Fibroblast of skin of right quadriceps (primary cell): ENCODE data around the gene CBX2.
"Not testable (repeated sequence)": the region's sequence is repeated elsewhere in the genome, so short reads cannot be mapped to it uniquely, and the experiment has no call there.

Experiments used
- DNase-seq: peaks from one replicate; pipeline ENCODE4 v3.0.0-alpha.2; 2013

Gene CBX2

DNA sequence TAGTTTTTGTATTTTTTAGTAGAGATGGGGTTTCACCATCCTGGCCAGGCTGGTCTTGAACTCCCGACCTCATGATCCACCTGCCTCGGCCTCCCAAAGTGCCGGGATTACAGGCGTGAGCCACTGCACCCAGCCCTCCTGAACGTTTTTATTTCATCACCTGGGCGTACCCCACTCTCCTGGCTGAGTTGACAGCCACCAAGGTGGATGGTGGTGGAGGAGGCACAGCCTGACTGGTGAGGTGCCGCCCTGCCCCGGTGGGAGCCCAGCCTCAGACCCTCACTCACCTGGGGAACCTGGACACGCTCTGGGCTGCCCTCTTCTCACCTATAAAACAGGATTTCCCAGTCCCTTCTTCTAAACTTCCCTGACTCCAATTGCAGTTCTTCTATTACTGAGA is 5.2 kb upstream of the CBX2 start:
- DNase-seq = not testable (repeated sequence)

DNA sequence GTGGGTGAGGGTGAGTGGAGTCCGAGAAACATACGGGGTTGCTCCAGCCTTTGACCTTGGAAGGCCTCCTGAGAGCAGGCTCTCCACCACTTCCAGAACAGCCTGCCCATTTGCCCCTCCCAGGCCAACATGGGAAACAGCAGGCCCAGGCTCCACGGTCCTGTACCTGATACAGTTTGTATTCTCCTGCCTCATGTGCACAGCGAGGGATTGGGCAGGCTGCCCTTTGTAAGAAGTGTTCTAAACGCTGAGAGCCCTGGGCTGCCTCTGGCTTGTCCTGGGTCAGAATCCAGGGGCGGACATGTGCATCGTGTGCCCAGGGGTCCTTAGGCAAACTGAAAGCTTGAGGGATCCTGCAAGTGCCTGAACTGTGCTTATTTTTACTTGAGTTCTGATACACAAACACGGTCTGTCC is 3.4 kb upstream of the CBX2 start:
- no peak for DNase-seq

GRCh38 chr17:79775632-79776031 is 2.3 kb upstream of the CBX2 start:
- DNase-seq = no peak

DNA sequence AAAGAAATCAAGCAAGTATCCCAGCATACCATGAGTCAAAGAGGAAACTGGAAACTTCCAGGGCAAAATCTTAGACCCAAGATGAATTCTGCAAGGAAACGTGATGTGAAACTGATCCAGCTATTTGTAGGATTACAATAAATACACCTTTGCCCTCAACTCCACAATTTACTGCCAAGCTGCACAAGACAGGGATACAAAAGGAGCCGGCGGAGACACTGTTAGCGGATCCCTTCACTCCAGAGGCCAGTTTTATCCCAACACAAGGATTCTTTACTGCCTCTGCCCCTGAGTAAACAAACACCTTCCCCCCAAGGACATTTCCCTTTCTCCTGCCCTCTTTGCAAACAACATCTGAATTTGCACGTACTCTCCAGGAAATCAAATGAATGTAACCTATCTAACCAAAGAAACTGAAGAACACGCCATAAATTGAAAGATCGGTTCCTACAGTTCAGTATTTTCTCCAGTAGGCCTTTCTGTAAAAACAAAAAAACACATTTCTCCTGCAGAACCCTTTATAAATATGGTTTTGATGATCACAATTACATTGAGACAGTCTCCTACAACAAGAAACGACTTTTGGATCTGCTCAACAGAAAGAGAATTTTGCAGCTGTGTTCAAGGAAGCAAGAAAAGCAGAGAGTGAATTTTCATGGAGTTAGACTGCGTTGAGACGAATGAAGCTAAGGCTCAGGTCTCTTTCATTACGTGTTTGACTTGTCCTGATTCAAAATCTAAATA is 1.4 kb upstream of the CBX2 start:
- no peak for DNase-seq

DNA sequence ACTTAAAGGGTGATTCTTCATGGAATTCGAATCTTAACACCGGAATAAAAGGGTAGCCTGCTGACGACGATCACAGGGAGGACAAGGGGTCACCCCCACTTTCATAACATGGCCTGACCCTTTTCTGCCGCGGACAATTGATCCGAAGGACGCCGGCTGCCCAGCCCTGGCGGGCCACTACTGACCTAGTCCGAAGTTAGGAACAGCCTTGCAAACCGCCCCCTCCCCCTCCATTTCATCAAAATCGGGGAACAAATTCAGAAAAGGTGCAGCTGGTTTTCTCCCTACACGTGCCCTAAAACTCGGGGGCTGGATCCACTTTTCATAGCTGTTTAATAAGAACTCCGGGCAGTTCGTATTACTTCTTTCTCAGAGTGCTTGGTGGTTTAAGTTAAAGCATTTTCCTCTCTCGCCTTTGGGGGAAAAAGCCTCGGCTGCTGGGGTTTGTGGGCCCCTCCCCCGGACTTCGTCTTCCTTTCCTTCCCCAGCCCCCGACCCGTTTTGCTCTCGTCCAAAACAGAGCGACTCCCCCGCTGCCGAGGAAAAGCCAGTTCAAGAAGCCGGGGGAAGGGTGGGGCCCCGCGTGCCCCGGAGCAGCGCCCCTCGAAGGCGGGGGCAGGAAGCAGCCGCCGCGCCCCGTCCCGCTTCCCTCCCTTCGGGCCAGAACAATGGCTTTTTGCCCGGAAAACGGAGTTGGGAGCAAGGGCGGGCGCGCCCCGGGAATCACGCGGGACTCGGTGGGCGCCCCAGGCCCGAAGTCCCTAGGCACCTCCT is 641 bp upstream of the CBX2 start:
- DNase-seq = peak; percentile 69

- DNase-seq = no peak
These were observed 646 bp downstream of the CBX2 start for GRCh38 chr17:79778504-79779083.

- no peak for DNase-seq
These were observed 1.2 kb downstream of the CBX2 start for GRCh38 chr17:79779084-79779529.

DNA sequence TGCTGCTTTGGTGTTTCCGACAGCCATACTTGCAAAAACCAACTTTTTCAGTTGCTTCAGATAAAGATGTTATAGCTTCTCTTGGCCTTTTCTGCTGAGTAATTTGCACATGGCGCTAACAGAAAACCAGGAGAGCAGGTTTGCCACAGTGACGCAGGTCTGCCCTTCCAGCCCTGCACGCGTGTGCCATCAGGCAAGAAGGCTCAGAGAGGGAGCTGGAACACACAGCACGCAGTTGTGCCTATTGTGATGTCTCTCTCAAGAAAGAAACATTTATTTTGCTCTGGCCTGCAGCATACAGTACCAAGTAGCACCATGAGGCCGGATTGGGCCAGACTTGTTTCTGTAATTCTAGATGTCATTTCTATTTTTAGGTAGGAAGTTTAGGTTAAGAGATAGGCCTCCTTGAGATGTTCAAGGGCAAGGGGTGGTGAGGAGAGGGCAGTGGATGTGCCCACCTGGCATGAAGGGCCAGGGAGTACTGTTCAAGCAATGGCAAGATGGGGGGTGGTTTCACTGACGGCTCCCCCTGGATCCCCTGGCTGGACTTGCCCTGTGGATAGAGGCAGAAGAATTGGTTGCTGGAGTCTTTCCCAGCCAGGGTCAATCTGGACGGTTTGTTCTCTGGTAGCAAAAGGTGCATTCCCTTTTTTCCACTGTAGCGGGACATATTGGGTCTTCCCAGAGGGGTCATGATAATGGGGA is 1.9 kb downstream of the CBX2 start:
- no peak for DNase-seq

DNA sequence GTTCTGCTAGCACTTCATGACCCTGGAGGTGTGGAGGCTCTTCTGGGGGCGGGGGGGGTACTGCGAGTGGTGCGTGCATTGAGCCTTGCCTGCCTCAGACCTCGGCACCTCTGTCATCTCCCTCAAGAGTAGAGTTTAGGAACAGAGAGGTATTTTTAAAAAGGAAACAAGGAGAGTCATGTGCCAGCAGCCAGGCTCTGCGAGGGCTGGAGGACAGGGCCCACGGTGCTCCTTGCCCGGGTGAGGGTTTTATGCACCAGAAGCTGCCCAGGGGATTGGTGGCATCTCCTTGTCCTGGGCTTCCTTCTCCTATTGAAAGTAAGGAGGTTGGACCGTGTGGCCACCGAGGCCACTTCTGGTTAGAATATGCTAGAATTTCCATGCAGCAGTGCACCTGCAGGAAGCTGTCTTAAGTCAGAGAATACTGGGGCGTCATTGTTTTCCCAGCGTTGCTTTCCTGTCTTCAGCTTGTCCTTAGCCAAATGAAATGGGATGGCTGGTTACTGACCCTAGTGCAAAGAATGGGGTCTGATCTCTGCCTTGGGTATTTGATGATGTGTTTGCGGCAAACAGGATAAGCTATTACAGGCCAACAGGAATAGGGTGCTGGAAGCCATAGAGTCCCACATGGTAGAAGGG is 3.2 kb downstream of the CBX2 start:
- DNase-seq = no peak

DNA sequence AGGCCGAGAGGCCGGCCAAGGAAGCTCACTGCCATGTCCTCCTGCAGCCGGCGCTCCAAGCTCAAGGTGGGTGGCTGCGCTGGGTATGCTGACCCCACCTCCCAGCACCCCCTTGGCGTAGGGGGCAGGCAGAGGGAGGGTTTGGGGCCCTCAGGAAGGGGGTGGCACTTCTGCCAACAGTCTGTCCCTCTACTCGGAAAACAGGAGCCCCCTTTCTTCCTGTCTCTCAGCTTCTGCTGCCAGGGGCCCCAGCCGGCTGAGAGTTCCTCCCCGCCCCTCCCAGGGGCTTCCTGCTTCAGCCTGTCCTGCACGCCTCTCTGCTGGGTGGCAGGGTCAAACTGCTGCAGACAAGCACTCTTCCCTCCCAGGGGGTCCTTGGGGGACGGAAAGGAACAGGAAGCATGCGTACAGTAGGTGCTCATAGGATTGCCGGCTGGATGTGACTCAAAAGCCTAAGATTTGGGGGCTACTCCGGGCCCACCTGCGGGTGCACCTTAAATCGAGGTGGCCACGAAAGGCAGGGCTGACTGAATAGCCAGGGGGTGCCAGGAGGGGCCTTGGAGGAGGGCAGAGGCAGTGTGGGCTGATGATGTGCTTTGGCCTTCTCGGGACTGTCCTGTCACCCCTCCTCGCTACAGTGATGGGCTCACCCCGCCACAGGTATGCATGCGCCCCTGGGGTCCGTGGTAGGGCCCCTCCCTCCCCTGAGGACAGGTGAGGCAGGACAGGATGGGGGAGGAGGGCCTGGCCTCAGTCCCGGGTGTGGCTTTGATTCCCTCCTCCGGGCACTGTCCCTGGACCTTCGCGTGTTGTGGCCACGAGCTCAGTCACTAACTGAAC is 4.0 kb downstream of the CBX2 start:
- no peak for DNase-seq

GRCh38 chr17:79783891-79784290 is 5.9 kb downstream of the CBX2 start:
- DNase-seq = no peak

GRCh38 chr17:79784353-79785016 is 6.5 kb downstream of the CBX2 start:
- no peak for DNase-seq

DNA sequence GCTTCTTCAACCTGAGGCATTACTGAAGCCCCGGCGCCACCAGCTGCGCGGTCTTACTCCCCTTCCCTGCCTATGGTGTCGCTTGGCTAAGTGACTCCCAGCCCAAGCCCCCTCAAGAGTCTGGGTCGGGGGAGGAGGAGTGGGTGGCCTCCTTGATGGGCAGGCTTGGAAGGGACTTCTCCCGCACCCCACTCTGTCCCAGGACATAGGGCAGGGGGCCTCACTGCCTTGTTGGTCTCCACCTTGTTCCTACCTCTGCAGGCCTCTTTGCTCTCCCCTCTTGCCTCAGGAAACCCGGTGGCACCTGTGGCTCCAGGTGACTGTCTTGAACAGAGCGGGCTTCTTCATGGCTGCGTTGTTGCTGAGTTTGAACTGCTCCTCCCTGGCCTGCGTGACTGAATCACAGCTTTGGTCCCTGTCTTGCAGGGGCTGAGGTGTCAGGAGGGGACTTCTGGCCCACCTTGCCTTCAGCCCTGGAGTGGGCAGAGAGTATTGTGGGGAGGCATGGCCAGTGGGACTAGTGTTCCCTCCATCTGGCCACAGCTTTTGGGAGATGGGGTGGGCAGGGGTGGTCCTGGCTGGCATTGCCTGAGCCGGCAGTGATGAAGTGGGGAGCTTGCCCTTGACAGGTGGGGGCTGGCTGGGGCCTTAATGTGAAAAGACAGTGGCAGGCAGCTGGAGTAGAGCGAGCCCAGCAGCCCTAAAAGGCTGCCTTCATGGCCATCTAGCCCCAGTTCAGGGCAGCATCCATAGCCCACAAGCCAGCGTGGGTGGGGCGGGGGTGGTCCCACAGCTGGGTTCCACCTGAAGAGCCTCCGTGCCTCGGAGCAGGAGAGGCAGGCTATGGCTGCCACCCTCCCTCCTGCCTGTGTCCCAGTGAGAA is 7.3 kb downstream of the CBX2 start:
- no peak for DNase-seq

- no peak for DNase-seq
These were observed 8.2 kb downstream of the CBX2 start for GRCh38 chr17:79785900-79786810.

GRCh38 chr17:79786930-79787643 is 9.1 kb downstream of the CBX2 start:
- no peak for DNase-seq

DNA sequence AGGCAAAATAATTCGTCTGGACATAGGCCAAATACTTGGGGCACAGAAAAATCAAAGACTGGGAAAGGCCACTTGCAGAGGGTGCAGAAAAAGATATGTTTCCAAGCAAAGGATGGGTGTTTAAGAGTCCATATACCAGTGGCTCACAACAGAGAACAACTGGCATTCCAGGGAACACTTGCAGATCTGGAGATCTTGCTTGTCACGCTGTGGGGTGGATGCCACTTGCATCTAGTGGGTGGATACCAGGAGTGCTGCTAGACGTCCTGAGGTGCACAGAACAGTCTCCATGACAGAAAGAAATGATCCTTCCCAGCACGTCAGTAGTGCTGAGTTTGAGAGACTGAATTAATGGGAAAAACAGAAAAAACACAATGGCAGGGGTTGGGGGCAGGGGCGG is 10.5 kb downstream of the CBX2 start:
- no peak for DNase-seq

DNA sequence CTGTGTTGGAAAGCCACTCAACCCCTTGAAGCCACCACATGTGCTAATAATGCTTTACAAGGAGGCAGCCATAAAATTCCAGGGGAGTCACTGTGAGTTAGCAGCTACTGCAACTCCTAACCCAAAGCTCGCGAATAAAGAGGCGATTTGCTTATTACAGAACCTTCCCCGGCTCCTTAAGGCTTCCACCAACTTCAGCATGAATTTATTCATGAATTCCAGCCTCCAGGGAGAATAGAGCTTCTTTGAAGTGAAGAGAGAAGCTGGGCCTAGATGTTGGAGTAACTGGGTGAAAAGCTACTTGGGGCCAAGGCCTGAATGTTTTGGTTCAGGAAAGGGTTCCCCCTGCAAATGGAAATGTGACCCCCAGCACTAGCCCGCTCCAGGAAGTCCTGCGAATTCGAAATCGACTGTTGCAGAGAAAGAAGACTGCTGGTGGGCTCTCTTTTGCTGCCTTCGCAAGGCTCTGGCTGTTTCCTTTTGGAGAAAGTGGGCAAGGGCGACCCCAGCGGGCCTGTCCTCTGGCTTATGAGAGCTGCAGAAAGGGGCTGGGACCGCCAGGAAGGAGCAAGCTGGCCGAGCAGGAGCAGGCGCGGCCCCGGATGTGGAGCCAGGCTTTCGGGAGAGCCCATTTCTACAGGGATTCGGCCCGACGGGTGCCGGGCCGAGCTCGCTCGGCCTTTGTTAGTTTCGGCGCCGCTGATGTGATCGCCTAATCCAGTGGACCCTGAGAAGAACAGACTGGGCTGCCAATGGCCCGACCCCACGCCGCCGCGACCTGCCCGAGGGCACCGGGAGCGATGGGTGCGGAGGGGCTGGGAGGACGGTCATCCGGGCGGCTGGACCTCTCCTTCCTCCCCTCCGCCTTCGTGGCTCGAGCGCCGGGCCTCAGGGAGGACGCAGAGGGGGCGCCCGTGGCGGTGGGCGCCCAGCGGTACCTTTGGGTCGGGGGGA is 11.3 kb downstream of the CBX2 start:
- DNase-seq = no peak
